GM12872 (cell line): Measurements from ENCODE around the gene DYNLRB2.

ENCODE experiments used
- CTCF ChIP-seq: IDR thresholded peaks from 3 replicates; pipeline ENCODE4 v1.5.1; 2011; ENCODE audit warnings: low read depth, mild to moderate bottlenecking, low read length, moderate library complexity; ENCODE audit not compliant: insufficient read depth

Gene DYNLRB2

GRCh38 chr16:80564394-80564793, 23.6 kb downstream of the DYNLRB2 start:
- TF ChIP-seq CTCF = no peak

- no peak for TF ChIP-seq CTCF
These were observed 28.8 kb downstream of the DYNLRB2 start for GRCh38 chr16:80569440-80570105.

- no peak for TF ChIP-seq CTCF
These were observed 29.3 kb downstream of the DYNLRB2 start for GRCh38 chr16:80570106-80570478.

DNA sequence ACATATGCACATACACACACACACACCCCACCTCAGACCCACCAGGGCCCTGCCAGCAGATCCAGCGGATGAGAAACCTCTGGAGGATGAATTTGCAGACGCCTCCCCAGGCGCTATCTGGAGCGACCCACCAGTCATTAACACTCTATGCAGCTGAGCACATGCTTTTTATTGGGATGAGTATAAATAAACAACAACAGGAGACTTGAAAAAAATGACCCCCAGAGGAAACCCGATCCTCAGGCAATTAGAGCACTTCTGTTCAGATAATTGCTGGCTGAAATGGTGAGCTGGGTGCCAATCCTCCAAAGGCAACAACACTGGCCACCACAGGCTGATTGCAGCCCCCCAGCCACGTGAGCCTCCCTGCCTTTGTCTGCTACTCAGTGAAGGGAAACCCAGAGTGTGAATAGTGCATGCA, 32.9 kb downstream of the DYNLRB2 start:
- no peak for TF ChIP-seq CTCF

GRCh38 chr16:80576343-80576912, 35.6 kb downstream of the DYNLRB2 start:
- no peak for TF ChIP-seq CTCF

GRCh38 chr16:80577485-80578280, 36.9 kb downstream of the DYNLRB2 start:
- TF ChIP-seq CTCF = no peak

DNA sequence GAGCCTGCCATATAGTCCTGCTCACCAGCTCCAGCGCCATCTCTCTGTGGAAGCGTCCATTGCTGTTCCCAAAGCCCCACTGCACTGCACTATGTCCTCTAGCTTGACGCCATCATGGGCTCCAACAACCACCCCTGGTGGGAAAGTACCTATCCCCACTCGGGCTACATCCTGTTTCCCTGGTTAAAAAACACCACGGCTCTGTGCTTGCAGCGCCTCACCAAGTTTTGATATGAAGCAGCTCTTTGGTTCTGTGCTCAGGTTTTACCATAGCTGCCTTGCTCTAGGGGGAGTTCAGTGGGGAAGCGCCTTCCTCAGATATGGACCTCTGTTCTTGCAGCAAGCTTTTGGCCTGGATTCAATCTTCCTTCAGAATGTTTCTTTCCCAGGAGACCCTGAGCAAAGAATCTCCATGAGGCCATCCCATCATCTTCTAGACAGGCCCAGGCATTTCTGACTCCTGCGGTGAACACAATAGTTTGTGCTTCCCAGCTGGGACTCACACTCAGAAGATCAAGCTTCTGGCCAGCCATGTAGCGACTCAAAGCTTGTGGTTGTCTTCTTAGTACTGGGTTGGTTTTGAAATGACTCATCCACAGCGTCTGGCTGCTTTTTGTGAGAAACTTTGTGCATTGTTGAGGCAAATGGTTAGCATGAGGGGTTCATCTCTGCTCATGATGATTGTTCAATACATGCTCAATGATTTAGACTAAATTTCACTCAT, 39.5 kb downstream of the DYNLRB2 start:
- peak; percentile 42; the same call in 2 of the 3 replicates for TF ChIP-seq CTCF
